Ovary (tissue), 3 donors: ENCODE results near the gene CEP104.

ENCODE experiments used
- EP300 ChIP-seq: sonication (generic); formaldehyde crosslinking; IDR thresholded peaks from one replicate; pipeline ENCODE4 v1.6.1; 2017; ENCODE audit warnings: antibody characterized with exemption
- POLR2A ChIP-seq: fragments of 450-650 bp; IDR thresholded peaks from one replicate; pipeline ENCODE4 v1.6.1; 2017; ENCODE audit warnings: antibody characterized with exemption, mild to moderate bottlenecking, moderate library complexity
- TF ChIP-seq, protein P1 (sequence below), 3 donors: fragments of 450-650 bp in 2 of 3; fragments of 200-600 bp in 1 of 3; IDR thresholded peaks; one replicate each; pipeline versions ENCODE4 v1.5.1 to v1.8.0; 2016 to 2022; ENCODE audit warnings: antibody characterized with exemption in 3 of 3, mild to moderate bottlenecking in 1 of 3
- donor health status: DM: no; HTN: no; CAD: no.

DNA sequence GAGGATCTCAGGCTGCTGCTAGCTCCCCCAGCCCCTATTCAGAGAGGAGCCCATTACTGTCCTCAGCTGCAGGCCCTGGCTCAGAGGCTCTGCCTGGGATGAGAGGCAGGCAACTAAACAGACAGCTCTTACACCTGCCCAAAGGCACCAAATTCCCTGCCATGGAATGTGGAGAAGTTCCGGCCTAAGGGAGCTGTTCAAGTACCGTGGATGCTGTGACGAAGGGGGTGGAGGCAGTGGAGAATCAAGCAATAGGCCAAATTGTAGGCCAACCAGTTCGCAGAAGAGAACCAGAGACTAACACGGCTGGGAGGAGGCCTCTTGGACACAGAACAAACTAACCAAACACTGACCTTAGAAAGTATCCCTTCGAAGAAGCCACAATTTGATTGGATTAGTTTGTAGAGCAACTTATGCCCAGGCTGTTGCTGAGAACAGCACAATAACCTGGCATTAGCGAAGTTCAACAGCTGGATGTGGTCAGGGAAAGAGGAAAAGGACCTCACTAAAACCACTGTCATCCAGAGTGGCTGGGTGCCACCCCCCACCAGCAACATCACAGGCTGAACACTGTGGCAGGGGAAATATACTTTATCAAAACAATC lies 39.5 kb upstream of the CEP104 start:
- TF ChIP-seq, protein P1, sequence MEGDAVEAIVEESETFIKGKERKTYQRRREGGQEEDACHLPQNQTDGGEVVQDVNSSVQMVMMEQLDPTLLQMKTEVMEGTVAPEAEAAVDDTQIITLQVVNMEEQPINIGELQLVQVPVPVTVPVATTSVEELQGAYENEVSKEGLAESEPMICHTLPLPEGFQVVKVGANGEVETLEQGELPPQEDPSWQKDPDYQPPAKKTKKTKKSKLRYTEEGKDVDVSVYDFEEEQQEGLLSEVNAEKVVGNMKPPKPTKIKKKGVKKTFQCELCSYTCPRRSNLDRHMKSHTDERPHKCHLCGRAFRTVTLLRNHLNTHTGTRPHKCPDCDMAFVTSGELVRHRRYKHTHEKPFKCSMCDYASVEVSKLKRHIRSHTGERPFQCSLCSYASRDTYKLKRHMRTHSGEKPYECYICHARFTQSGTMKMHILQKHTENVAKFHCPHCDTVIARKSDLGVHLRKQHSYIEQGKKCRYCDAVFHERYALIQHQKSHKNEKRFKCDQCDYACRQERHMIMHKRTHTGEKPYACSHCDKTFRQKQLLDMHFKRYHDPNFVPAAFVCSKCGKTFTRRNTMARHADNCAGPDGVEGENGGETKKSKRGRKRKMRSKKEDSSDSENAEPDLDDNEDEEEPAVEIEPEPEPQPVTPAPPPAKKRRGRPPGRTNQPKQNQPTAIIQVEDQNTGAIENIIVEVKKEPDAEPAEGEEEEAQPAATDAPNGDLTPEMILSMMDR (IDR thresholded peaks at IDR 0.05) = no peak
- TF ChIP-seq EP300 (no peak), POLR2A (no peak)
